GM21423 (cell line): ENCODE data around the gene MCOLN1.
"Not testable (repeated sequence)": the region's sequence is repeated elsewhere in the genome, so short reads cannot be mapped to it uniquely, and the experiment has no call there.

ENCODE experiments used
- ATAC-seq: cut with Tn5 transposase; IDR thresholded peaks from one replicate; pipeline ENCODE4 v1.9.1; 2021; ENCODE audit warnings: mild to moderate bottlenecking, moderate library complexity; ENCODE audit not compliant: unreplicated experiment

MCOLN1 gene

GRCh38 chr19:7565332-7565731, 42.9 kb downstream of the MCOLN1 start:
- ATAC-seq = no peak

GRCh38 chr19:7570761-7571160, 48.3 kb downstream of the MCOLN1 start:
- ATAC-seq = no peak

- ATAC-seq = no peak
Observed at GRCh38 chr19:7575434-7576040, 53.1 kb downstream of the MCOLN1 start.

- ATAC-seq = not testable (repeated sequence)
Observed at GRCh38 chr19:7577422-7577821, 55.0 kb downstream of the MCOLN1 start.

- no peak for ATAC-seq
Observed at GRCh38 chr19:7578127-7578526, 55.7 kb downstream of the MCOLN1 start.

- ATAC-seq = no peak
Observed at GRCh38 chr19:7579182-7579581, 56.8 kb downstream of the MCOLN1 start.

- no peak for ATAC-seq
Observed at GRCh38 chr19:7582446-7582845, 60.0 kb downstream of the MCOLN1 start.
